NCI-H2196 treated with DMSO at 0.1 percent for 48 hours (cell line): ENCODE measurements around the gene WDR26.

ENCODE experiments used
- DNase-seq: peaks from one replicate; lab custom pipeline; 2025; ENCODE audit not compliant: unreplicated experiment; lab: John Stamatoyannopoulos, UW

WDR26 gene

DNA sequence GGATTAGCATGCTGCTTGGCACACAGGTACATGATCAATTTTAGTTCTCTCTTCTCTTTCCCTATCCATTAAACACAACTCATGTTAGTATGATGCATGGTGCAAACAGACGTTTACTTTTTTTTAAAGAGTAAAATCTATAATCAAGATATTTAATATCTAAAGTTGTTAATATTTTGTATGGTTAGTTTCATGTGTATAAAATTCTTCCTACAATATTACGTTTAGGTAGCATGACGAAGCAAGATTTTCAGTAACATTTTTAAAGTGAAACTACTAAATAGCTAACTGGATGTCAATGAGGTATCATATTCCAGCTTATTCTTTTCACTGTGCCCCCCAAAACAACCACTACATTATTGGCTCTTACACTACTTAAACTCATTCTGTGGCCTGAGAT lies 41.3 kb downstream of the WDR26 start:
- DNase-seq, result no peak

DNA sequence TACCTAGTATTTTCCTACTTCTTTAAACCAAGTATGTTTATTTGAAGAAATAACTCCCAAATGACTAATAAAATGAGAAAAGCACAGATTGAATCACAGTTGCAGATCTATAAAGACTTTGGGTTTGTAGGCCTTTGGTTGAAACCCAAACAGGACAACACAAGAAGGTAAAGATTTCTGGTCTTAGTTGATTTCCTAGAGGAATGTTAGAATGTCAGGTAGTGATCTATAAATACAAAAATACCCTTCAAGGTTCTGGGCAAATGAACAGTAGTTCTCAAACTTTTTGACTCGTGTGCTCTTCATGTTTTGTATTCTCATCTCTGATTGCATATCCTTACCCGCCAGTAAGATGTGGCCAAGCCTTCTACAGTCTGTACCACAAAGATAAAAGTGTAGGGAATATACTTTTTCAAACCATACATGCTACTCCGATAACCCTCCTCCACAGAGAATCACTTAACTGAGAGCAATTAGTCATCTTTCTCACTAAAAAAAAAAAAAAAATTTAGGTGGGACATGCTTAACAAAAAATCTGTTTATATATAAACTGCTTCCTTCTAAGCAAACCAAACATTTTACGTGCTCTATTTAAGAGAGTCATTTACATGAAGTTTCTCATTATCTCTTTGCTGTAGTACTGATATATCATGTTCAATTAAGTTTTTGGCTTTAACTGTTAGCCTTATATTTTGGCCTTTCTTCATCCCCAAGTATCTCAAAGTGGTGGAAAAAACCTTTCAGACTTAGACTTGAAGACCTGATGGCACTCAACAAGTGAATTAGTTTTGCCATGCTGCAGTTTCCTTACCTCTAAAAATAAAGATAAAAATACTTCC lies 42.0 kb downstream of the WDR26 start:
- no peak for DNase-seq

- no peak for DNase-seq
Measured at GRCh38 chr1:224390517-224390916, 44.1 kb downstream of the WDR26 start.

GRCh38 chr1:224387943-224388342 lies 46.7 kb downstream of the WDR26 start:
- DNase-seq, result no peak

DNA sequence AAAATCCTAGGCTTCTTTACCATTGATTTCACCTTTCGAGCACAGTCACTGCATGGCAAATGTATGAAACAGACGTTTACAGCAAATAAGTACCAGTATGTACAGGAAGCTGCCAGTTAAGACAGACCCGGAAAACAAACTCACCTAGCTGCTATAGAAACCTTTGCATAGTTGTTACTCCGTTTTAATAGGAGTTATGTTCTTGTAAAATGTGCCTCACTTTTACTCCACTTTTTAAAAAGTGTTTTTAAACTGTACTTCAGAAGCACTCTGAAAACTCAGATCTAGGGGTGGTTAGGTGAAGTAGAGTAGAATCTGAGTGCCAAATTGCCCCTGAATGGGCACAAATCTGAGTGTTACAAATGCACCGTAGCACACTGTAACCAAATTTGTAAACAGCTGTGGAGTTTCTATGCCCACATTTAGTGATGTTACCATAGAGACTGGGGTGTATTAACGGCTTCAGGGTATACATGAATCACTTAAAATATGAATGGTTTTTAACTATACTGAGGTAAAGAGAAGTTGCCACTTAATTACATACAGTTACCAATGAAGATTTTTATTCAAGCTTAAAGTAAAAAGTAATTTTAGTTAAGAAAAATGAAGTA lies 47.2 kb downstream of the WDR26 start:
- no peak for DNase-seq

GRCh38 chr1:224383218-224383617 lies 51.4 kb downstream of the WDR26 start:
- DNase-seq, result no peak

DNA sequence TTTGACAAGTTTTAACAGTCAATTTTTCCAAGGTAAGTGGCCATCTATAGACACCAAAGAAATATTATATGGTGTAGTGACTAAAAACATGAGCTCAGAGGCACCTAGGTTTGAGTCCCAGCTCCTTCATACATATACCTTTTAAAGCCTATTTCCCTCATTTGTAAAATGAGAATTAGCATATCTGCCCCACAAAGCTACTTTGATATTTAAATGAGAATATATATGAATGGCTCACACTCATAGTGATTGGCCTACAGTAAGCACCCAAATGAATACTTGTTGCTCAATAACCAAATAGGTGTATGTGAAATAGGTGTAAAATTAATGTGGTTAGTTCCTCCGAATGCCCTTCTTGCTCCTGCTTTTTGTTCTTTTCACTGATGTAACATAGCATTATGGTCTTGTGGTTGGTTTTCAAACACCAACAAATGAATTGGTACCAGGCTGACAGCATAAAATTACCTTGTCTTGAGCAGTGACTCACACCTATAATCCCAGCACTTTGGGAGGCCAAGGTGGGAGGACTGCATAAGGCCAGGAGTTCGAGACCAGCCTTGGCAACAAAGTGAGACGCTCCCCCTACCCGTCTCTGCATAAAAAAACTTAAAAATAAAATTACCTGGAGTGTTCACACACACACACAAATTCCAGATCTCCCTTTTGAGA lies 52.6 kb downstream of the WDR26 start:
- no peak for DNase-seq

DNA sequence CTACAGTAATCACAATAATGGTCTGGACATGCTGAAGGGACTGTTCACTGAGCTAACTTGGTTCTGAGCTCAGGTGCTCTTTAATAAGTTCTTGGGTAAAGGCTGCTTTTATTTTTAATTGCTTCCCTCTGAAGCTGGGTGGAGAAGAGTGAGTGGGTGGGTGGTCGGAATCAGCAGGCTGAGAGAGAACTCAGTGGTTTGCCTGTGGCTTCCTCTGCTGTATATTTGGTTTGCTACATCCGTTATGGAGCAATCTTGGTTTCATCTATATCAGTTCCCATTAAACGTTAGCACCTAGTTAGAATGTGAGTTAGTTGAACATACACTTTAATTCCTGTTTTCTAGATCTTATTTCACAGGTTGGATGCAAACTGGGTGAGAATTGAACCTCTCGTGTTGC lies 54.6 kb downstream of the WDR26 start:
- no peak for DNase-seq

DNA sequence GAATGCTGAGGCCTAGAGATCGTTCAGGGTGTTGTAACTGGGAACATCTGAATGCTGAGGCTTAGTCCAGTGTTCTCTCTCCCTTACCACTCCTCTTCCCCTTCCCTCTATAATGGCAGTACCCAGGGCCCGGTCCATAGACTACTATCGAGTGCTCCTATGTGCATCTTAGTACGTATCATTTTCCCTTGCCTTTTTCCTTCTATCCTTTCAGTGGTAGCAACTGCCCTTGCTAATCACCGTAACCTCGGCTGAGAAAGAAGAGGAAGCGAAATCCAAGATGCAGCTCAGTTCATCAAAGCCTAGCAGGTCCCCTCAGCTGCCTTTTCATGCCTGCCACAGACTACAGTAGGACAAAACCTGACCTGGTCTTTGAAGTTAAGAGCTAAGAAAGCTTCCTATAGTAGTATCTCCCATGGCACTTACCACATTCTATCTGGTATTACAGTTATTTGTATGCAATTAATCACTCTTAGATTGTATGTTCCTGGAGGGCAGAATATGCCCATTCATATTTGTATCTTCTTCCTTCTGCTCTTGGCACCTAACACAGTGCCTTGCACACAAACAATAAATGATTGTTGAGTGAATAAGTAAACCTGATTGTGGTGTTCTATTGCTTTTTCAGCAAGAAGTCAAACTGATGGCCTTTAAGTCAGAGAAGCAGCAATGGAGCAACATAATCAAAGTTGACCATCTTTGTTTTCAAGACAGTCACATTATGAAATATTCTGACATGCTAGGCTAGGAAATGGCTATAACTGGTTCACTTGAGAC lies 55.6 kb downstream of the WDR26 start:
- no peak for DNase-seq

GRCh38 chr1:224377676-224378006 lies 57.0 kb downstream of the WDR26 start:
- DNase-seq, result no peak

- DNase-seq, result no peak
Measured at GRCh38 chr1:224375059-224375458, 59.5 kb downstream of the WDR26 start.

- no peak for DNase-seq
Measured at GRCh38 chr1:224373008-224373590, 61.5 kb downstream of the WDR26 start.

- no peak for DNase-seq
Measured at GRCh38 chr1:224368409-224368808, 66.2 kb downstream of the WDR26 start.

- DNase-seq, result no peak
Measured at GRCh38 chr1:224359207-224359606, 75.4 kb downstream of the WDR26 start.

GRCh38 chr1:224358237-224358636 lies 76.4 kb downstream of the WDR26 start:
- DNase-seq, result no peak

DNA sequence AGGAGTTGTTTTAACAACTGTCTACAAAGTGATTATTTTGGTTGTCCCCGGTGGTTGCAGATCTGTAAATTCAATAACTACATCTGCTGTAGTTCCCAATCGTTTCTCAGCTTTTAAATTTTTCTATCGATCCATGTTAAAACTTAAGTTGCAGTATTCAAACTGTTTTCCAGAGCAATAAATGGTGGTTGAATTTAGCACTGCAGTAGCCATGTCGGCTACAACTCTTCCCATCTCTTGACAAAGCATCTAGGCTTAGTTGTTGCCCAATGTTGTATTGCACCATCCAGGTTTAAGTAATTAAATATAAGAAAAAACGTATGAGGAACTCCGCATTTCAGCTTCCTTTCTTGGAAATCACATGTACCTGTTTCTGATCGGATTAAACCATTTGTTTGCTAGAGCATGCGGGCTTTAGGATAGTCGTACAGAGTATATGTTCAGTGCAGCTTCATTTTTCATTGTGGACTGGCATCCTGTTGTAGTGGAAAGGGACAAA lies 76.9 kb downstream of the WDR26 start:
- DNase-seq, result no peak

- DNase-seq, result peak; percentile 88
Measured at GRCh38 chr1:224356685-224357625, 77.6 kb downstream of the WDR26 start, which contains the start of gene CNIH4. TSS of gene CNIH4 (plus strand) at chr1:224356879. CDS start at chr1:224356925, 46 bp downstream.

DNA sequence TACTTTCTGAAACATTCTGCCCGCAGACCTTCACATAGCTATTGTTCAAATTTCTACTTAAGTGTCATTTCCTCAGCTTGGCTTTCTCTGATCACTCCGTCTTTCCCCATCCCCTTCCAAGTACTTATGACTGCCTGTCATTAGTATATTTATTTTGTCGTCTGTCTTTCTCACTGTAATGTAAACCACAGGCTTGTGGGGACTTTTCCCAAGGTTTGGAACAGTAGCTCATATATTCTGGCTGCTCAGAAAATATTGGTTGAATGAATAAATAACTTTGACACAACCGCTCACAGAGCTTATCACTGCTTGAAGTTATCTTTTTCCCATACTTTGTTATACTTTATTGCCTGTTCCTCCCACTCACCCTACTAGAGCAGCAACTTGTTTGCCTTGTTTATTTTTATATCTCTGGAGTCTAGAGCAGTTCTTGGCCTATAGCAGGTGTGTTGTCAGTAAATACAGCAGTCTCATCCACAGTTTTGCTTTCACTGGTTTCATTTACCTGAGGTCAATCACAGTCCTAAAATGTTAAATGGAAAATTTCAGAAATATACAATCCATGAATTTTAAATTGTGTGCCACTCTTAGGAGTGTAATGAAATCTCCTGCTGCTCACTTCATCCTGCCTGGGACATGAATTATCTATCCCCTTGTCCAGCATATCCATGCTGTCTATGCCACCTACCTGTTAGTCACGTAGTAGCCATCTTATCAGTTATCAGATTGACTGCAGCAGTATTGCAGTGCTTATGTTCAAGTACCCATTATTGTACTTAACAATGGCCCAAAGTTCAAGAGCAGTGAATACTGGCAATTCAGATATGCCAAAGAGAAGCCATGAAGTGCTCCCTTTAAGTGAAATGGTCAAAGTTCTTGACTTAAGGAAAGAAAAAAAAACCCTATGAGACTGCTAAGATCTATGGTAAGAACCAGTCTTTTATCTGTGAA lies 80.3 kb downstream of the WDR26 start:
- DNase-seq, result no peak
